GM12892 (cell line): ENCODE measurements around the gene ADGRL2.

Experiments
- POLR2A ChIP-seq: IDR thresholded peaks from 2 replicates; pipeline ENCODE4 v1.6.1; 2011; ENCODE audit warnings: low read depth, low read length, control low read depth
- POLR2AphosphoS5 ChIP-seq: IDR thresholded peaks from 2 replicates; pipeline ENCODE4 v1.6.1; 2011; ENCODE audit warnings: low read depth, low read length, control low read depth
- TAF1 ChIP-seq: IDR thresholded peaks from 2 replicates; pipeline ENCODE4 v1.6.1; 2011; ENCODE audit warnings: low read depth, mild to moderate bottlenecking, control low read depth, low read length, borderline replicate concordance

DNA sequence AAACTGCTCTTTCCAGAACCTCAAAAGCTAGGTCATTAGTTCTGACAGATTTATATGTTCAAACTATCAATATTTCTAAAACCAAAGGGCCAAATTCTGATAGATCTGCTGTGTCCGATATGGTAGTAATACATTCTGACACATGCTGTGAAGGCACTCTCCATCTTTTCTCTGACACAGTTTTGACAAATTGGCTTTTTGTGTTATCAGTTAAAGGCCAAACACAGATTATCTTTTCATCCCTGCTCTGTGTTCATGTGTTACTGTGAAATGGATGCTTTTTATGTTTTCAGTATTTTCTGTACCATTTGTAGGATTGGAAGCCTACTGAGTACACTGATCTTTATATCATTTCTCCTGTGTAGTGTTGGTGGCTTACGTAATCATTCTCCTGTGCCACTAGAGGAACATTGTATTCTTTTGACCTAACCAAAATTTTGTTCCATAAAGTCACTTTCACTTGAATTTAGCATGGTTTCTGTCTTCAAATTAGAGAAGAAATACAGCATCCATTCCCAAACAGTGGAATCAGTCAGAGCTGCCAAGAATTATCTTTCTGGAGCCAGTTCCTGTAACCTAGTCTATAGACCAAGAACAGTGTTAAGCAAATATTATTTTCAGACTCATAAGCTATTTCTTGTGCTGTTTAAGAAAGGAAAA is 137.2 kb downstream of the ADGRL2 start:
- TF ChIP-seq POLR2AphosphoS5 (no peak), TAF1 (no peak), POLR2A (no peak)
